Tibial nerve (tissue), 4 donors: ENCODE data around the gene SPRED1.

ENCODE experiments used
- CTCF ChIP-seq, 5 experiments: fragments of 200-600 bp in 3 of 5; fragments of 450-650 bp in 2 of 5; sonication (generic) in 3 of 5; IDR thresholded peaks; one replicate each; pipeline ENCODE4 v1.5.1; 2016 to 2019; ENCODE audit warnings: antibody characterized with exemption in 5 of 5, mild to moderate bottlenecking in 3 of 5, moderate library complexity in 2 of 5
- EP300 ChIP-seq, 2 donors: sonication (generic); formaldehyde crosslinking; IDR thresholded peaks; one replicate each; pipeline ENCODE4 v1.6.1; 2017; ENCODE audit warnings: antibody characterized with exemption in 2 of 2, mild to moderate bottlenecking in 1 of 2
- POLR2A ChIP-seq, 2 donors: fragments of 450-650 bp; IDR thresholded peaks; one replicate each; pipeline ENCODE4 v1.6.1; 2017; ENCODE audit warnings: antibody characterized with exemption in 2 of 2, mild to moderate bottlenecking in 2 of 2, moderate library complexity in 2 of 2

- TF ChIP-seq CTCF (IDR thresholded peaks at IDR 0.05) (no peak), POLR2A (IDR thresholded peaks at IDR 0.05) (no peak), EP300 (IDR thresholded peaks at IDR 0.05) (no peak)
Observed at GRCh38 chr15:38324939-38325647, 72.5 kb downstream of the SPRED1 start.
